IMR-90 (cell line): ENCODE data around the gene PARVG. TPM values are rescaled to one million over a fixed set of nuclear protein-coding genes. Genes with fewer than 3 reads are reported as not detected.

Experiments used
- ATAC-seq: fragments of 200-7000 bp; cut with Tn5 transposase; 2 replicates; pipeline ENCODE4 v1.9.1; 2020; ENCODE audit warnings: low read depth, mild to moderate bottlenecking, moderate library complexity
- BruUV-seq: library from RNA; stranded (reverse); fragments of 400-500 nt; replicated peaks from 2 replicates; lab custom pipeline; 2021; lab: Mats Ljungman, UMichigan
- CTCF ChIA-PET: fragments of 300-600 bp; formaldehyde crosslinking; extraction: SDS; loops from one replicate; lab custom pipeline; 2021; ENCODE audit warnings: antibody characterized with exemption; lab: Yijun Ruan, JAX
- POLR2A ChIA-PET: fragments of 300-600 bp; sonication (Branson Sonifier 250); formaldehyde crosslinking; loops from one replicate; lab custom pipeline; 2022; ENCODE audit warnings: antibody characterized with exemption; ENCODE audit not compliant: unreplicated experiment; lab: Charles Lee
- DNase-seq: peaks from one replicate; pipeline ENCODE4 v3.0.0; 2013
- H2AFZ ChIP-seq: replicated peaks from 2 replicates; pipeline ENCODE3; 2013; ENCODE audit warnings: low read length, mild to moderate bottlenecking; ENCODE audit not compliant: poor library complexity
- H2AK5ac ChIP-seq: 2 replicates; pipeline ENCODE4 v1.6.1; 2013; ENCODE audit warnings: low read depth, low read length, inconsistent platforms
- H2AK9ac ChIP-seq: replicated peaks from 2 replicates; pipeline ENCODE3; 2013; ENCODE audit warnings: mild to moderate bottlenecking, low read depth, low read length, moderate library complexity; ENCODE audit not compliant: poor library complexity
- H2BK120ac ChIP-seq: 2 replicates; pipeline ENCODE4 v1.6.1; 2013; ENCODE audit warnings: low read depth, low read length, inconsistent platforms
- H2BK15ac ChIP-seq: 3 replicates; pipeline ENCODE4 v1.6.1; 2013; ENCODE audit warnings: low read depth, low read length, inconsistent platforms
- H2BK20ac ChIP-seq: 2 replicates; pipeline ENCODE4 v1.6.1; 2013; ENCODE audit warnings: low read depth, mild to moderate bottlenecking, inconsistent platforms, low read length, moderate library complexity
- H2BK5ac ChIP-seq: 2 replicates; pipeline ENCODE4 v1.6.1; 2013; ENCODE audit warnings: mild to moderate bottlenecking, low read depth, low read length, inconsistent platforms; ENCODE audit not compliant: poor library complexity, severe bottlenecking
- H3K14ac ChIP-seq: replicated peaks from 2 replicates; pipeline ENCODE4 v1.6.1; 2013; ENCODE audit warnings: low read depth, low read length, inconsistent platforms
- H3K18ac ChIP-seq: 2 replicates; pipeline ENCODE4 v1.6.1; 2013; ENCODE audit warnings: low read depth, low read length, control low read depth
- H3K23ac ChIP-seq: 2 replicates; pipeline ENCODE4 v1.6.1; 2013; ENCODE audit warnings: low read depth, low read length, inconsistent platforms
- H3K27ac ChIP-seq: 2 replicates; pipeline ENCODE4 v1.5.1; 2013; ENCODE audit warnings: mild to moderate bottlenecking, control low read depth, low read length; ENCODE audit not compliant: insufficient read depth
- H3K27me3 ChIP-seq: 2 replicates; pipeline ENCODE4 v1.6.1; 2013; ENCODE audit warnings: low read length; ENCODE audit not compliant: control insufficient read depth, insufficient read depth
- H3K36me3 ChIP-seq: 2 replicates; pipeline ENCODE4 v1.6.1; 2013; ENCODE audit warnings: low read length, mixed read lengths; ENCODE audit not compliant: control insufficient read depth, insufficient read depth
- H3K4ac ChIP-seq: 2 replicates; pipeline ENCODE4 v1.6.1; 2013; ENCODE audit warnings: low read depth, low read length, inconsistent platforms
- H3K4me1 ChIP-seq: 2 replicates; pipeline ENCODE4 v1.6.1; 2013; ENCODE audit warnings: low read length, mixed read lengths; ENCODE audit not compliant: control insufficient read depth, insufficient read depth
- H3K4me2 ChIP-seq: 2 replicates; pipeline ENCODE4 v1.6.1; 2013; ENCODE audit warnings: low read depth, mild to moderate bottlenecking, control low read depth, low read length, moderate library complexity
- H3K4me3 ChIP-seq: 2 replicates; pipeline ENCODE4 v1.5.1; 2013; ENCODE audit warnings: low read depth, mild to moderate bottlenecking, control low read depth, low read length, moderate library complexity; ENCODE audit not compliant: insufficient read depth
- H3K56ac ChIP-seq: 2 replicates; pipeline ENCODE4 v1.6.1; 2013; ENCODE audit warnings: low read length, inconsistent platforms; ENCODE audit not compliant: insufficient read depth; ENCODE audit errors: extremely low read depth
- H3K79me1 ChIP-seq, 2 experiments: 2 replicates each; pipeline ENCODE4 v1.6.1; 2013; ENCODE audit warnings: low read length in 2 of 2, inconsistent platforms in 1 of 2, low read depth in 1 of 2
- H3K9ac ChIP-seq: 2 replicates; pipeline ENCODE4 v1.6.1; 2013; ENCODE audit warnings: low read depth, low read length, control low read depth
- H3K9me1 ChIP-seq: 2 replicates; pipeline ENCODE4 v1.6.1; 2013; ENCODE audit warnings: low read length, inconsistent platforms; ENCODE audit not compliant: insufficient read depth
- H3K9me3 ChIP-seq: 2 replicates; pipeline ENCODE4 v1.6.1; 2013; ENCODE audit warnings: low read length; ENCODE audit not compliant: control insufficient read depth, insufficient read depth
- H4K20me1 ChIP-seq: 2 replicates; pipeline ENCODE4 v1.6.1; 2013; ENCODE audit warnings: low read length, inconsistent platforms; ENCODE audit not compliant: insufficient read depth
- H4K5ac ChIP-seq: 2 replicates; pipeline ENCODE4 v1.6.1; 2013; ENCODE audit warnings: mild to moderate bottlenecking, low read depth, low read length, control low read depth
- H4K8ac ChIP-seq, 2 experiments: 2 replicates each; pipeline ENCODE4 v1.6.1; 2013; ENCODE audit warnings: low read depth in 2 of 2, low read length in 2 of 2, control low read depth in 1 of 2, inconsistent platforms in 1 of 2
- H4K91ac ChIP-seq: 2 replicates; pipeline ENCODE4 v1.6.1; 2013; ENCODE audit warnings: low read depth, low read length, inconsistent platforms; ENCODE audit not compliant: insufficient read depth
- BHLHE40 ChIP-seq: fragments of 150-350 bp; IDR thresholded peaks from 2 replicates; pipeline ENCODE4 v1.6.1; 2016; ENCODE audit warnings: mild to moderate bottlenecking, low read depth, low read length
- CEBPB ChIP-seq: IDR thresholded peaks from 2 replicates; pipeline ENCODE4 v1.6.1; 2012; ENCODE audit warnings: low read depth, low read length, improper control_type of control experiment
- CHD1 ChIP-seq: IDR thresholded peaks from 2 replicates; pipeline ENCODE4 v1.6.1; 2012; ENCODE audit warnings: low read depth, low read length, improper control_type of control experiment
- ELK1 ChIP-seq: fragments of 150-350 bp; IDR thresholded peaks from 2 replicates; pipeline ENCODE4 v1.6.1; 2016; ENCODE audit warnings: low read depth, mild to moderate bottlenecking, low read length, moderate library complexity, borderline replicate concordance
- FOS ChIP-seq: fragments of 150-350 bp; IDR thresholded peaks from 2 replicates; pipeline ENCODE4 v1.6.1; 2016; ENCODE audit warnings: low read depth, low read length
- MAFK ChIP-seq: IDR thresholded peaks from 2 replicates; pipeline ENCODE4 v1.6.1; 2012; ENCODE audit warnings: low read depth, low read length, improper control_type of control experiment
- MAZ ChIP-seq: IDR thresholded peaks from 2 replicates; pipeline ENCODE4 v1.6.1; 2012; ENCODE audit warnings: low read depth, mild to moderate bottlenecking, low read length, improper control_type of control experiment, moderate library complexity, borderline replicate concordance
- MXI1 ChIP-seq: IDR thresholded peaks from 2 replicates; pipeline ENCODE4 v1.6.1; 2012; ENCODE audit warnings: low read depth, mild to moderate bottlenecking, low read length, moderate library complexity, borderline replicate concordance
- NFE2L2 ChIP-seq: fragments of 150-350 bp; IDR thresholded peaks from 2 replicates; pipeline ENCODE4 v1.6.1; 2016; ENCODE audit warnings: low read depth, mild to moderate bottlenecking, low read length
- POLR2A ChIP-seq: IDR thresholded peaks from 2 replicates; pipeline ENCODE4 v1.6.1; 2012; ENCODE audit warnings: mild to moderate bottlenecking, low read depth, low read length
- RAD21 ChIP-seq: IDR thresholded peaks from 2 replicates; pipeline ENCODE4 v1.6.1; 2012; ENCODE audit warnings: low read length, improper control_type of control experiment
- RCOR1 ChIP-seq: IDR thresholded peaks from 2 replicates; pipeline ENCODE4 v1.6.1; 2012; ENCODE audit warnings: mild to moderate bottlenecking, low read length, improper control_type of control experiment; ENCODE audit not compliant: insufficient replicate concordance
- RFX5 ChIP-seq: IDR thresholded peaks from 2 replicates; pipeline ENCODE4 v1.8.0; 2012; ENCODE audit warnings: low read depth, mild to moderate bottlenecking, low read length, moderate library complexity
- SMC3 ChIP-seq: fragments of 150-350 bp; IDR thresholded peaks from 2 replicates; pipeline ENCODE4 v1.6.1; 2016; ENCODE audit warnings: low read depth, mild to moderate bottlenecking, antibody characterized with exemption, low read length, moderate library complexity
- WGBS, 2 experiments: methylation state at CpG; one replicate each; pipeline versions ENCODE4 v1.1.5 to v1.1.7; 2013; ENCODE audit warnings: missing lambda C conversion rate in 2 of 2; ENCODE audit not compliant: insufficient read length in 1 of 2; ENCODE audit errors: extremely low coverage in 2 of 2; 5-methylcytosine and 5-hydroxymethylcytosine counted together
- dilution Hi-C: fragments of 300-500 bp; cut with HindIII; formaldehyde crosslinking; loops from one replicate; pipeline ENCODE4 v1.14.3; 2018; ENCODE audit warnings: low sequenced_read_pairs; ENCODE audit not compliant: unreplicated experiment
- in situ Hi-C: fragments of 300-500 bp; cut with MboI; formaldehyde crosslinking; loops from 3 replicates; pipeline ENCODE4 v1.14.3; 2019; ENCODE audit warnings: low sequenced_read_pairs, inconsistent platforms, mixed read lengths
- intact Hi-C: fragments of 100-400 bp; cut with micrococcal nuclease; formaldehyde crosslinking; loops from 2 replicates; pipeline ENCODE4 v1.10.0; 2022
- polyA plus RNA-seq, 3 experiments: library from polyadenylated mRNA; depleted of rRNA; stranded (reverse); fragments of >200 nt; gene quantifications; 2 replicates each; pipeline ENCODE4 v1.2.3, GENCODE V29; 2012; ENCODE audit warnings: low replicate concordance in 1 of 3
- total RNA-seq: library from RNA; depleted of rRNA; stranded (reverse); fragments of >200 nt; gene quantifications from 2 replicates; pipeline ENCODE4 v1.2.3, GENCODE V29; 2012
- TF ChIP-seq, protein P1 (sequence below): conservative IDR thresholded peaks from 2 replicates; pipeline ENCODE4 v1.5.1; 2012; ENCODE audit warnings: mild to moderate bottlenecking, low read depth, low read length, improper control_type of control experiment
- TF ChIP-seq, protein P2 (sequence below): fragments of 150-350 bp; IDR thresholded peaks from 2 replicates; pipeline ENCODE4 v1.6.1; 2017; ENCODE audit warnings: mild to moderate bottlenecking, antibody characterized with exemption, low read length, low read depth

PARVG gene
- total and polyA plus RNA-seq, 2 of the 4 experiments (the other 2 are of a cell fraction), result not detected

DNA sequence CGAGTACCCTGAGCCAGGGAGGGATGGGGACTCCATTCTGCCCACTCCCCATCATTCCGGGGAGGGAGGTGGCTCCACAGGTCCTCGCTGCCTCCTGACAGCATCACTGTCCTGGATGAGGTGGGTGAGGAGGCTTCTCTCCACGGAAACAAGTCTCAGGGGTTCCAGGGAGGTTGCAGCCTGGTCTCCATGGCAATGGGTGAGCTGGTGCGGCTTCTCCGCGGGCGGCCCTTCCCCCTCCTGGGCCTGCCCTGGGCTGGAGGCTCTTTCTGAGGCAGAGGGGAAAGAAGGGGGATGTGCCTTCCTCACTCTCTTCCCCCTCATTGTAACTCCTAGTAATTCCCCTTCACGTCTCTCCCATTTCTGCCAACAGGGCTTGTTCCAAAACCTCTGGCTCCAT lies 37.1 kb upstream of the PARVG start:
- intact Hi-C loops, result loop anchor here (10.0 kb wide), 1 partner anchor 181 kb away; no protein-coding TSS in a partner anchor
- Histone ChIP-seq H3K4me2 (no peak overlapping the region), H3K23ac (no peak overlapping the region), H2BK20ac (no peak overlapping the region), H2AK9ac (no peak overlapping the region), H3K9ac (no peak overlapping the region), H2BK15ac (no peak overlapping the region), H3K4me3 (no peak overlapping the region), H3K27ac (no peak overlapping the region), H3K18ac (no peak overlapping the region), H3K9me3 (no peaks in the 10 kb centered on the region), H3K4me1 (peaks cover 12% of the 10 kb centered on the region), H3K79me1 (no peaks in the 10 kb centered on the region), H2AK5ac (no peak overlapping the region), H4K8ac (no peak overlapping the region), H4K5ac (no peak overlapping the region), H3K4ac (no peak overlapping the region), H3K14ac (no peak overlapping the region), H3K56ac (no peak overlapping the region), H3K27me3 (no peaks in the 10 kb centered on the region), H4K91ac (no peak overlapping the region), H2AFZ (no peak overlapping the region), H4K20me1 (no peaks in the 10 kb centered on the region), H2BK5ac (no peak overlapping the region), H3K9me1 (peaks cover 5% of the 10 kb centered on the region), H3K36me3 (peaks cover 3% of the 10 kb centered on the region; the same call in 1 of the 2 replicates), H2BK120ac (no peak overlapping the region)
- no peak for DNase-seq
- POLR2A ChIA-PET, result no interaction called here
- no CpG with 5 or more reads among the region's 9 CpGs for WGBS, 2 experiments
- dilution Hi-C loops, result no loop called here
- in situ Hi-C loops, result no loop called here
- no peak for TF ChIP-seq RAD21
- TF ChIP-seq, protein P1, sequence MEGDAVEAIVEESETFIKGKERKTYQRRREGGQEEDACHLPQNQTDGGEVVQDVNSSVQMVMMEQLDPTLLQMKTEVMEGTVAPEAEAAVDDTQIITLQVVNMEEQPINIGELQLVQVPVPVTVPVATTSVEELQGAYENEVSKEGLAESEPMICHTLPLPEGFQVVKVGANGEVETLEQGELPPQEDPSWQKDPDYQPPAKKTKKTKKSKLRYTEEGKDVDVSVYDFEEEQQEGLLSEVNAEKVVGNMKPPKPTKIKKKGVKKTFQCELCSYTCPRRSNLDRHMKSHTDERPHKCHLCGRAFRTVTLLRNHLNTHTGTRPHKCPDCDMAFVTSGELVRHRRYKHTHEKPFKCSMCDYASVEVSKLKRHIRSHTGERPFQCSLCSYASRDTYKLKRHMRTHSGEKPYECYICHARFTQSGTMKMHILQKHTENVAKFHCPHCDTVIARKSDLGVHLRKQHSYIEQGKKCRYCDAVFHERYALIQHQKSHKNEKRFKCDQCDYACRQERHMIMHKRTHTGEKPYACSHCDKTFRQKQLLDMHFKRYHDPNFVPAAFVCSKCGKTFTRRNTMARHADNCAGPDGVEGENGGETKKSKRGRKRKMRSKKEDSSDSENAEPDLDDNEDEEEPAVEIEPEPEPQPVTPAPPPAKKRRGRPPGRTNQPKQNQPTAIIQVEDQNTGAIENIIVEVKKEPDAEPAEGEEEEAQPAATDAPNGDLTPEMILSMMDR, result no peak
- no peak for TF ChIP-seq MXI1
- TF ChIP-seq, protein P2, sequence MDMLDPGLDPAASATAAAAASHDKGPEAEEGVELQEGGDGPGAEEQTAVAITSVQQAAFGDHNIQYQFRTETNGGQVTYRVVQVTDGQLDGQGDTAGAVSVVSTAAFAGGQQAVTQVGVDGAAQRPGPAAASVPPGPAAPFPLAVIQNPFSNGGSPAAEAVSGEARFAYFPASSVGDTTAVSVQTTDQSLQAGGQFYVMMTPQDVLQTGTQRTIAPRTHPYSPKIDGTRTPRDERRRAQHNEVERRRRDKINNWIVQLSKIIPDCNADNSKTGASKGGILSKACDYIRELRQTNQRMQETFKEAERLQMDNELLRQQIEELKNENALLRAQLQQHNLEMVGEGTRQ, result no peak
- no peak for TF ChIP-seq SMC3
- no peak for TF ChIP-seq RCOR1
- no peak for TF ChIP-seq POLR2A
- TF ChIP-seq ELK1, result no peak
- no peak for TF ChIP-seq NFE2L2
- no peak for TF ChIP-seq MAFK
- TF ChIP-seq RFX5, result no peak
- TF ChIP-seq CHD1, result no peak
- no peak for TF ChIP-seq FOS
- no peak for TF ChIP-seq MAZ
- no peak for TF ChIP-seq BHLHE40
- no peak for TF ChIP-seq CEBPB
- CTCF ChIA-PET, result no interaction called here
- BruUV-seq, result no TSS peak
- ATAC-seq, result no peak
